Ovary (tissue), 3 donors: ENCODE measurements around the gene NOTCH4.

Experiments used
- CTCF ChIP-seq, 3 donors: fragments of 450-650 bp in 2 of 3; fragments of 200-600 bp in 1 of 3; IDR thresholded peaks; one replicate each; pipeline versions ENCODE4 v1.5.1 to v1.8.0; 2016 to 2022; ENCODE audit warnings: antibody characterized with exemption in 3 of 3, mild to moderate bottlenecking in 1 of 3
- POLR2A ChIP-seq: fragments of 450-650 bp; IDR thresholded peaks from one replicate; pipeline ENCODE4 v1.6.1; 2017; ENCODE audit warnings: antibody characterized with exemption, mild to moderate bottlenecking, moderate library complexity
- donor health status: DM: no; HTN: no; CAD: no.

GRCh38 chr6:32212076-32212760, 11.6 kb downstream of the NOTCH4 start:
- TF ChIP-seq CTCF (IDR thresholded peaks at IDR 0.05) (no peak), POLR2A (no peak)
